WTC11 (cell line): ENCODE data around the gene NOL4L. TPM values are rescaled to one million over a fixed set of nuclear protein-coding genes. Genes with fewer than 3 reads are reported as not detected.

Experiments
- ATAC-seq: fragments of 200-7000 bp; cut with Tn5 transposase; 2 replicates; pipeline ENCODE4 v1.10.0; 2021; ENCODE audit warnings: mild to moderate bottlenecking, moderate library complexity
- CTCF ChIA-PET: fragments of 300-600 bp; sonication (Branson Sonifier 250); formaldehyde crosslinking; loops from one replicate; lab custom pipeline; 2021; ENCODE audit warnings: antibody characterized with exemption; lab: Charles Lee
- POLR2A ChIA-PET: fragments of 350-600 bp; sonication (Branson Sonifier 250); formaldehyde crosslinking; loops from one replicate; lab custom pipeline; 2021; ENCODE audit warnings: antibody characterized with exemption; lab: Charles Lee
- DNase-seq: peaks from one replicate; pipeline ENCODE4 v3.0.0; 2021; ENCODE audit warnings: low spot score
- H3K27ac Mint-ChIP-seq: 2 replicates; pipeline ENCODE4 v1.8.0; 2021; ENCODE audit warnings: mixed read lengths
- H3K27me3 Mint-ChIP-seq: 2 replicates; pipeline ENCODE4 v1.8.0; 2021; ENCODE audit warnings: low read depth, mild to moderate bottlenecking, moderate library complexity, mixed read lengths
- H3K36me3 Mint-ChIP-seq: 2 replicates; pipeline ENCODE4 v1.8.0; 2021; ENCODE audit warnings: mixed read lengths
- H3K4me1 Mint-ChIP-seq: 2 replicates; pipeline ENCODE4 v1.8.0; 2022; ENCODE audit warnings: mixed read lengths
- H3K4me3 Mint-ChIP-seq: 2 replicates; pipeline ENCODE4 v1.8.0; 2021; ENCODE audit warnings: mild to moderate bottlenecking, moderate library complexity, mixed read lengths
- H3K9me3 Mint-ChIP-seq: 2 replicates; pipeline ENCODE4 v1.8.0; 2021; ENCODE audit warnings: mixed read lengths
- AR ChIP-seq: fragments of 250-450 bp; sonication (Bioruptor Pico); IDR thresholded peaks from 2 replicates; pipeline ENCODE4 v1.9.0; 2021; ENCODE audit warnings: mild to moderate bottlenecking
- ATF1 ChIP-seq: sonication (generic); formaldehyde crosslinking; IDR thresholded peaks from 2 replicates; pipeline ENCODE4 v1.8.1; 2023; ENCODE audit warnings: mild to moderate bottlenecking, moderate library complexity, missing genetic modification reagents
- CDX4 ChIP-seq: fragments of 250-450 bp; sonication (Bioruptor Pico); IDR thresholded peaks from 2 replicates; pipeline ENCODE4 v1.9.0; 2021; ENCODE audit warnings: moderate library complexity, mild to moderate bottlenecking, inconsistent platforms, borderline replicate concordance
- ESRRA ChIP-seq: sonication (generic); formaldehyde crosslinking; IDR thresholded peaks from 2 replicates; pipeline ENCODE4 v1.8.1; 2022; ENCODE audit warnings: mild to moderate bottlenecking, missing genetic modification reagents, borderline replicate concordance
- ETV6 ChIP-seq: sonication (generic); formaldehyde crosslinking; IDR thresholded peaks from 2 replicates; pipeline ENCODE4 v1.8.1; 2022; ENCODE audit warnings: mild to moderate bottlenecking, missing genetic modification reagents
- FOXP1 ChIP-seq: sonication (generic); formaldehyde crosslinking; IDR thresholded peaks from 2 replicates; pipeline ENCODE4 v1.8.0; 2022; ENCODE audit warnings: missing genetic modification reagents, mild to moderate bottlenecking, moderate library complexity, borderline replicate concordance
- FOXP4 ChIP-seq: sonication (generic); formaldehyde crosslinking; IDR thresholded peaks from 2 replicates; pipeline ENCODE4 v1.8.0; 2022; ENCODE audit warnings: mild to moderate bottlenecking, missing genetic modification reagents
- KAT7 ChIP-seq: sonication (generic); formaldehyde crosslinking; IDR thresholded peaks from 2 replicates; pipeline ENCODE4 v1.8.1; 2023; ENCODE audit warnings: missing genetic modification reagents, mild to moderate bottlenecking, borderline replicate concordance
- MAX ChIP-seq: sonication (generic); formaldehyde crosslinking; IDR thresholded peaks from 2 replicates; pipeline ENCODE4 v1.8.0; 2022; ENCODE audit warnings: mild to moderate bottlenecking, missing genetic modification reagents
- MYBL2 ChIP-seq: sonication (generic); formaldehyde crosslinking; IDR thresholded peaks from 2 replicates; pipeline ENCODE4 v1.8.1; 2023; ENCODE audit warnings: mild to moderate bottlenecking, moderate library complexity, missing genetic modification reagents
- NR2C2 ChIP-seq: sonication (generic); formaldehyde crosslinking; IDR thresholded peaks from 2 replicates; pipeline ENCODE4 v1.8.0; 2022; ENCODE audit warnings: mild to moderate bottlenecking, missing genetic modification reagents
- PRRX2 ChIP-seq: fragments of 250-450 bp; sonication (Bioruptor Pico); IDR thresholded peaks from 2 replicates; pipeline ENCODE4 v1.8.0; 2021; ENCODE audit warnings: mild to moderate bottlenecking
- SMAD3 ChIP-seq: sonication (generic); formaldehyde crosslinking; IDR thresholded peaks from 2 replicates; pipeline ENCODE4 v1.8.0; 2022; ENCODE audit warnings: missing genetic modification reagents, mild to moderate bottlenecking, borderline replicate concordance
- ZNF425 ChIP-seq: fragments of 250-450 bp; sonication (Bioruptor Pico); conservative IDR thresholded peaks from 2 replicates; pipeline ENCODE4 v1.9.0; 2021; ENCODE audit warnings: mild to moderate bottlenecking
- ZNF532 ChIP-seq: fragments of 250-450 bp; sonication (Bioruptor Pico); IDR thresholded peaks from 2 replicates; pipeline ENCODE4 v1.9.0; 2021; ENCODE audit warnings: mild to moderate bottlenecking, borderline replicate concordance
- total RNA-seq: library from RNA; stranded (reverse); gene quantifications from 3 replicates; pipeline ENCODE4 v1.2.3, GENCODE V29; 2021
- TF ChIP-seq, protein P1 (sequence below): sonication (generic); formaldehyde crosslinking; IDR thresholded peaks from 2 replicates; pipeline ENCODE4 v1.8.0; 2023; ENCODE audit warnings: missing genetic modification reagents, mild to moderate bottlenecking, borderline replicate concordance

NOL4L gene
- total RNA-seq, 1 experiment from 2014 or later, result 29.0 TPM

DNA sequence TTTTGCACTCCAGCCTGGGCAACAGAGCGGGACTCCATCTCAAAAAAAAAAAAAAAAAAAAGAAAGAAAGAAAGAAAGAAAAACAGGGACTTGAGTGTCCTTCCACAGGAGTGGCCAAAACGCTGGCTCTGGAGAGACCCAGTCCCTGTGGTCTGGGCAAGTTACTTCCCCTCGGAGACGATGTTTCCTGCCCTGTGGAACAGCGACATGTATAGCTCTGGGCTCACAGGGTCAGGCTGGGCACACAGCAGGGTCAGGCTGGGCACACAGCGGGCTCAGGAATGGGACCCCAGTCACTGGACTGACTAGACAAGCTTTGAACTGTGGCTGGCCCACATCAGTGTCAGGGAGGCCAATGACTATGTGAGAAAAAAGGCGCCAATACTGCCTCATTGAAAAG, 116.3 kb downstream of the NOL4L start (continued):
- no peak for TF ChIP-seq FOXP4
- TF ChIP-seq AR, result no peak
- TF ChIP-seq, protein P1, sequence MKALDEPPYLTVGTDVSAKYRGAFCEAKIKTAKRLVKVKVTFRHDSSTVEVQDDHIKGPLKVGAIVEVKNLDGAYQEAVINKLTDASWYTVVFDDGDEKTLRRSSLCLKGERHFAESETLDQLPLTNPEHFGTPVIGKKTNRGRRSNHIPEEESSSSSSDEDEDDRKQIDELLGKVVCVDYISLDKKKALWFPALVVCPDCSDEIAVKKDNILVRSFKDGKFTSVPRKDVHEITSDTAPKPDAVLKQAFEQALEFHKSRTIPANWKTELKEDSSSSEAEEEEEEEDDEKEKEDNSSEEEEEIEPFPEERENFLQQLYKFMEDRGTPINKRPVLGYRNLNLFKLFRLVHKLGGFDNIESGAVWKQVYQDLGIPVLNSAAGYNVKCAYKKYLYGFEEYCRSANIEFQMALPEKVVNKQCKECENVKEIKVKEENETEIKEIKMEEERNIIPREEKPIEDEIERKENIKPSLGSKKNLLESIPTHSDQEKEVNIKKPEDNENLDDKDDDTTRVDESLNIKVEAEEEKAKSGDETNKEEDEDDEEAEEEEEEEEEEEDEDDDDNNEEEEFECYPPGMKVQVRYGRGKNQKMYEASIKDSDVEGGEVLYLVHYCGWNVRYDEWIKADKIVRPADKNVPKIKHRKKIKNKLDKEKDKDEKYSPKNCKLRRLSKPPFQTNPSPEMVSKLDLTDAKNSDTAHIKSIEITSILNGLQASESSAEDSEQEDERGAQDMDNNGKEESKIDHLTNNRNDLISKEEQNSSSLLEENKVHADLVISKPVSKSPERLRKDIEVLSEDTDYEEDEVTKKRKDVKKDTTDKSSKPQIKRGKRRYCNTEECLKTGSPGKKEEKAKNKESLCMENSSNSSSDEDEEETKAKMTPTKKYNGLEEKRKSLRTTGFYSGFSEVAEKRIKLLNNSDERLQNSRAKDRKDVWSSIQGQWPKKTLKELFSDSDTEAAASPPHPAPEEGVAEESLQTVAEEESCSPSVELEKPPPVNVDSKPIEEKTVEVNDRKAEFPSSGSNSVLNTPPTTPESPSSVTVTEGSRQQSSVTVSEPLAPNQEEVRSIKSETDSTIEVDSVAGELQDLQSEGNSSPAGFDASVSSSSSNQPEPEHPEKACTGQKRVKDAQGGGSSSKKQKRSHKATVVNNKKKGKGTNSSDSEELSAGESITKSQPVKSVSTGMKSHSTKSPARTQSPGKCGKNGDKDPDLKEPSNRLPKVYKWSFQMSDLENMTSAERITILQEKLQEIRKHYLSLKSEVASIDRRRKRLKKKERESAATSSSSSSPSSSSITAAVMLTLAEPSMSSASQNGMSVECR, result no peak
- TF ChIP-seq ETV6, result no peak

- H3K27me3 Mint-ChIP-seq, result no peaks in the 10 kb centered on the region
- 0 out of 2 replicates have a peak, but pooled peaks cover 3% of the 10 kb centered on the region for H3K36me3 Mint-ChIP-seq
- peaks cover 14% of the 10 kb centered on the region for H3K4me1 Mint-ChIP-seq
- H3K9me3 Mint-ChIP-seq, result no peaks in the 10 kb centered on the region
- no peak overlapping the region for H3K27ac Mint-ChIP-seq
- DNase-seq (no peak), ATAC-seq (no peak)
- ChIA-PET CTCF (interaction anchor here (1.0 to 2.7 kb wide), 2 partner anchors 10 to 12 kb away, joined by 3 to 10 read pairs; no protein-coding TSS in a partner anchor), POLR2A (no interaction called here)
- H3K4me3 Mint-ChIP-seq, result no peak overlapping the region
- TF ChIP-seq ESRRA (CRISPR knock-in tag), result no peak
- no peak for TF ChIP-seq ZNF532
- no peak for TF ChIP-seq FOXP4
- TF ChIP-seq CDX4 (CRISPR knock-in tag), result no peak
- TF ChIP-seq ATF1 (CRISPR knock-in tag), result no peak
- TF ChIP-seq MAX (CRISPR knock-in tag), result no peak
- TF ChIP-seq MYBL2 (CRISPR knock-in tag), result no peak
- TF ChIP-seq FOXP1 (CRISPR knock-in tag), result no peak
- TF ChIP-seq NR2C2 (CRISPR knock-in tag), result no peak
- no peak for TF ChIP-seq ZNF425
- no peak for TF ChIP-seq SMAD3
- TF ChIP-seq KAT7 (CRISPR knock-in tag), result no peak
- TF ChIP-seq PRRX2 (CRISPR knock-in tag), result no peak
These were observed 116.9 kb downstream of the NOL4L start for GRCh38 chr20:32468313-32468640.
